ENCODE results near the gene C1QTNF6.

The C1QTNF6 gene

GRCh38 chr22:37139762-37140161 is 48.3 kb downstream of the C1QTNF6 start:
- DNase-seq, result no peak

- DNase-seq, result no peak
These were observed 49.0 kb downstream of the C1QTNF6 start for GRCh38 chr22:37138849-37139561.

GRCh38 chr22:37137903-37138665 is 50.0 kb downstream of the C1QTNF6 start:
- DNase-seq, result no peak

- no peak for DNase-seq
These were observed 50.9 kb downstream of the C1QTNF6 start for GRCh38 chr22:37137131-37137530.

GRCh38 chr22:37135023-37135422 is 53.0 kb downstream of the C1QTNF6 start:
- no peak for DNase-seq

- DNase-seq, result no peak
These were observed 54.6 kb downstream of the C1QTNF6 start for GRCh38 chr22:37133304-37134018.

- DNase-seq, result no peak
These were observed 55.3 kb downstream of the C1QTNF6 start for GRCh38 chr22:37132773-37133172.
